HFFc6 (cell line): ENCODE data around the gene NAB1. TPM values are rescaled to one million over a fixed set of nuclear protein-coding genes. Genes with fewer than 3 reads are reported as not detected.

Experiments
- DNase-seq: peaks from one replicate; pipeline ENCODE4 v3.0.0-alpha.2; 2018
- H3K27ac Mint-ChIP-seq: 2 replicates; pipeline ENCODE4 v1.8.0; 2020; ENCODE audit warnings: mild to moderate bottlenecking, mixed read lengths
- H3K27me3 Mint-ChIP-seq: 2 replicates; pipeline ENCODE4 v1.8.0; 2021; ENCODE audit warnings: mild to moderate bottlenecking, moderate library complexity, mixed read lengths; ENCODE audit not compliant: insufficient read depth
- H3K36me3 Mint-ChIP-seq: 2 replicates; pipeline ENCODE4 v1.8.0; 2021; ENCODE audit warnings: low read depth, mixed read lengths
- H3K4me1 Mint-ChIP-seq: 2 replicates; pipeline ENCODE4 v1.8.0; 2020; ENCODE audit warnings: low read depth, mixed read lengths
- H3K4me3 Mint-ChIP-seq: 2 replicates; pipeline ENCODE4 v1.8.0; 2020; ENCODE audit warnings: mild to moderate bottlenecking, moderate library complexity, mixed read lengths
- H3K9me3 Mint-ChIP-seq: 2 replicates; pipeline ENCODE4 v1.8.0; 2020; ENCODE audit warnings: mild to moderate bottlenecking, mixed read lengths
- CTCF ChIP-seq: fragments of 200-600 bp; sonication (generic); IDR thresholded peaks from 2 replicates; pipeline ENCODE4 v1.5.0; 2021; ENCODE audit warnings: antibody characterized with exemption, mild to moderate bottlenecking
- total RNA-seq, 6 experiments: library from RNA; stranded (reverse); fragmentation: NEBNext Ultra II Directional; extraction: Animal tissue kit (Norgen Biotek cat#: 25700); gene quantifications; 2 replicates in 1 of 6; 3 replicates in 5 of 6; pipeline ENCODE4 v1.2.3, GENCODE V29; 2021

NAB1 gene
- total RNA-seq, 6 experiments from 2014 or later: 14.3 to 30.1 (median 25.5) TPM

DNA sequence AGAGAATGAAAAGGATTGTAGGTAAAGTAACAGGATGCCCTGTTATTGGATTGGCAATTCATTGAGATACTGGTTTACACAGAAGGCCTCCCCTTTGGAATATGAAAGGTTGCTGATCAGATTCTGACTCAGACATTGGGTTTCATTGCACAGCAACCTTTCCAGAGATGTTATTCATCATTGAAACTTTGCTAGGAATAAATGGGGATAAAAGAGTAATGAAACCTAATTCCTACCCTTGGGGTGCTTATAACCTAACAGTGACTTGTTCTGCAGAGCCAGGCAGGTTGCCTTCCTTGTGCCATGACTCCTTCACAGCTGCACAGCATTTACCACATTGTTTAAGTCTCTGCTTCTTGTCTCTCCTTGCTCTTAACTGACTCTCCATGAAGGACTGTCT, 5.0 kb downstream of the NAB1 start:
- DNase-seq: no peak
- Mint-ChIP-seq H3K4me3 (no peak overlapping the region), H3K27me3 (no peaks in the 10 kb centered on the region; the same call in 1 of the 2 replicates), H3K4me1 (peaks cover 22% of the 10 kb centered on the region), H3K27ac (no peak overlapping the region), H3K36me3 (no peaks in the 10 kb centered on the region), H3K9me3 (no peaks in the 10 kb centered on the region)
- TF ChIP-seq CTCF: no peak

GRCh38 chr2:190655113-190655512, 6.2 kb downstream of the NAB1 start:
- peaks cover 20% of the 10 kb centered on the region for H3K4me1 Mint-ChIP-seq
- DNase-seq: no peak
- no peak for TF ChIP-seq CTCF
- no peaks in the 10 kb centered on the region; the same call in 1 of the 2 replicates for H3K27me3 Mint-ChIP-seq
- no peaks in the 10 kb centered on the region for H3K9me3 Mint-ChIP-seq
- H3K36me3 Mint-ChIP-seq: no peaks in the 10 kb centered on the region
- no peak overlapping the region for H3K4me3 Mint-ChIP-seq
- no peak overlapping the region for H3K27ac Mint-ChIP-seq

DNA sequence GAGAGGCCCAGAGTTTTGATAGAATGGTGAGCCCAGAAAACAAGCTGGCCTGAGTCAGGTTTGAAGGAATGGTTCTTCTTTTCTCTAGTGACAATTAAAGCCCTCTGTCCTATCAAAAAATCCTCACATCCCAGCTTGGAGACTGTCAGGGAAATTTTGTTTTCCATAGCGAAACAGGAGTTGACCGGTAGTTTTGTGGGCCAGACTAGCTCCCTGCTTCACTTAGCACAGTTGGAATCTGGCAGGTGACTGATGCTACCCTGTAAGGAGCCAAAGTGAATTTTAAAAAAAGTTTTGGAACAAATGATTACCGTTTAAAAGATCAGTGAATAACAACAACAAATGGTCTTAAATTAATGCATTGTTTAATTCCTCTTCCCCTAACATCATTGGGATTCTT, 6.7 kb downstream of the NAB1 start:
- H3K27me3 Mint-ChIP-seq: no peaks in the 10 kb centered on the region
- H3K36me3 Mint-ChIP-seq: no peaks in the 10 kb centered on the region
- no peak overlapping the region for H3K4me3 Mint-ChIP-seq
- no peak for TF ChIP-seq CTCF
- H3K9me3 Mint-ChIP-seq: no peaks in the 10 kb centered on the region
- H3K27ac Mint-ChIP-seq: no peak overlapping the region
- DNase-seq: no peak
- peaks cover 15% of the 10 kb centered on the region for H3K4me1 Mint-ChIP-seq

DNA sequence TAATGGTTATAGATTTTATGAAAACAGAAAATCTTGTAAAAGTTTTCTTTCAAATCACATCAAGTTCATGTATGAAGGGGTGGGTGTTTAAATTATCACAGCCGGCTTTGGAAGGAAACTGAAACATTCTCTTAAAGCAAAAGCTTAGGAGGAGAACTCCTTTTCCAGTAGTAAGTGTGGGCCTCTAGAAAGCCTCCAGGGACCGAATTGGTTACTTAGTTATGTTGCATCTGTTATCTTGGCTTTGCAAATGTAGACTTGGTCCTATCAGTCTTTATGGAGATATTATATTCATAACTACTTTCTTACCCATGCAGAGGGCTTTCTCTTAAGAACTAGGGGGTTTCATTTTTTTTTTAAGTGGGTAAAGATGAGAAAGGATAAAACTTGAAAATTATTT, 7.4 kb downstream of the NAB1 start:
- peaks cover 8% of the 10 kb centered on the region for H3K4me1 Mint-ChIP-seq
- DNase-seq: no peak
- H3K9me3 Mint-ChIP-seq: no peaks in the 10 kb centered on the region
- H3K36me3 Mint-ChIP-seq: no peaks in the 10 kb centered on the region
- H3K27me3 Mint-ChIP-seq: no peaks in the 10 kb centered on the region
- no peak overlapping the region for H3K27ac Mint-ChIP-seq
- H3K4me3 Mint-ChIP-seq: no peak overlapping the region
- TF ChIP-seq CTCF: no peak

DNA sequence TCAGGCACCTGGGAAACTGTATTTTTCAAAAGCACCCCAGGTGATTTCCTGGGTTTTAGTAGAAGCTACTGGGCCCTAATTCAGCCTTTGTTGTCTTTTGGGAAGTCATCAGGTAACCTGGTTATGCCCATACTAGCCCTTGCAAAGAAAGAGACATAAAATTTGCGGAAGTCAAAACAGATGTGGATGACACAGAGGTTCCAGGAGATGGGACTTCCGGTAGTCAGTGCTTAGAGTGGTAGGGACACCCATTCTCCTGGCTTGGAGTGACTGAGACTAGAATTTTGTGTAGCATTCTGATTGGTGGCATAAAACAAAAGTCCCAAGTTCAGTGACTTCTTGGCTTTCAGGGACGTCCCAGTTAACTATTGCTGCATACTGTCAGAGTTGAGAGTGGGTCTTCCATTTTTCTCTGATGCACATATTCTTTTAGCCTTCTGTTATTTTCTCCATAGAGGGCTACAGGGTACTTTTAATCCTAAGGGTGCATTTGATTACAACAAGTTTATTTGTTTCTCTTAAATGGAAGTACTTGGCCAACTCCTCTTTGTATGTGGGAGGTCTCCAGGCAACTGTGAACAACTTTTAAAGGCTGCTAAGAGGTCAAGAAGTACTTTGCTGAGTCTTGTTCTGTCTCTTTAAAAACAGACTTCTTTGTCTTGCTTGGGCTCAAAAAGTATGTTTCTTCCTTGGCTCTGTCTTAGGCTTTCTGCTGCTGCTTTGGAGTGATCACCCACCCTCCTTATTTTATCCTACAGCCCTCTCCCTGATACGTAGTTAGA, 8.8 kb downstream of the NAB1 start:
- no peak for TF ChIP-seq CTCF
- Mint-ChIP-seq H3K27me3 (no peaks in the 10 kb centered on the region), H3K9me3 (no peaks in the 10 kb centered on the region), H3K36me3 (no peaks in the 10 kb centered on the region), H3K27ac (no peak overlapping the region), H3K4me3 (no peak overlapping the region), H3K4me1 (peaks cover 4% of the 10 kb centered on the region)
- DNase-seq: no peak
